HUDEP-2 (cell line): ENCODE measurements around the gene CDH26.

Experiments
- DNase-seq, 76 experiments: peaks; one replicate each; lab custom pipeline; 2025; ENCODE audit not compliant: unreplicated experiment in 76 of 76; lab: John Stamatoyannopoulos, UW

The CDH26 gene

DNA sequence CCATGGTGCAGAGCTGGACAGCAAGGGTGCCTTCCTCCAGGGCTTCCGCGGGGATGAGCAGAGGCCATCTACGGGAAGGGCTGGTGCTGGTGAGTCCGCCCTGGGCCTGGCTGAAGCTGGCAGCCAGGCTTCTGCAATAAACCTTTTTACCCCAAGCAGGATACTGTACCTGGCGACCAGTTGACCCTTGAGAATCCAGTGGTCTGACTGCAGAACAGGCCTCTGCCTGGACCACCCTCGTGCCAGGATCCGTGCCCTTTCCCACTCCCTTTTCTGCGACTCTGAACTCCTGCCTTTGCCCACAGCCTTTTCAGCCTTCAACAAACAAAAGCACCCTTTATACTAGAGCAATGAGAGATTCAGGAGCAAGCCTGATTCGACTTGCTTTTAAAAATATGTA lies 18.9 kb downstream of the CDH26 start:
- DNase-seq: no peak

DNA sequence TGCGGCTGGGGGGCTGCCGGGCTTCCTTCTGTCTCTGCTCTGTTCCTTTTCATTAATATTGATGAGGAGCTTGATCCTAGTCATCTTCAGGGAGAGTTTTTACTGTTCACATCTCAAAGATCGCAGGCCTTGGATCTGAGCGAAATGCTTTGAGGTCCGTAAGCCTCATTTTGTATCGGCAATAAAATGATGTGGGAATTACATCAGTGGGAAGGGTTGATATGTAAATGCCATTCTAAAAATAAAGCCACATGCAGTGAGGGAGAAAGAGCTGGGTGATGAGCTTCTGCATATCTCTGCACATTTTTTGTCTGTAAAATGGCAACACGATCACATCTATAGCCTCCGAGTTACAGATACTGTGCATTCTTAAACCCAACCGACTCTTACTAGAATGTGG lies 24.9 kb downstream of the CDH26 start:
- DNase-seq: no peak

DNA sequence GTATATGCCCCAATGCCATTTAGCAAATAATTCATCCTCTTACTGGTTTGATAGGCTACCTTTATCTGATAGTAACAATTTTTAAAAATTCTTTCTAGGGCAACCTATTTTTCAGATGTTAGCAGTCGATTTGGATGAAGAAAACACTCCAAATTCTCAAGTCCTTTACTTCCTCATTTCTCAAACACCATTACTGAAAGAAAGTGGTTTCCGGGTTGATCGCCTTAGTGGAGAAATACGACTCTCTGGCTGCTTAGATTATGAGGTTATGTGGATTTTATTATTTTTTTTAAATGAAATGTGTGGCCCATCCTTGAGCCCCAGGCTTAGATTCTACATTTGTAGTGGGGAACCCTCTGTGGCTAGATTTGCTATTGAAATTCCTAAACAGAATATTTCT lies 26.3 kb downstream of the CDH26 start:
- DNase-seq: no peak

DNA sequence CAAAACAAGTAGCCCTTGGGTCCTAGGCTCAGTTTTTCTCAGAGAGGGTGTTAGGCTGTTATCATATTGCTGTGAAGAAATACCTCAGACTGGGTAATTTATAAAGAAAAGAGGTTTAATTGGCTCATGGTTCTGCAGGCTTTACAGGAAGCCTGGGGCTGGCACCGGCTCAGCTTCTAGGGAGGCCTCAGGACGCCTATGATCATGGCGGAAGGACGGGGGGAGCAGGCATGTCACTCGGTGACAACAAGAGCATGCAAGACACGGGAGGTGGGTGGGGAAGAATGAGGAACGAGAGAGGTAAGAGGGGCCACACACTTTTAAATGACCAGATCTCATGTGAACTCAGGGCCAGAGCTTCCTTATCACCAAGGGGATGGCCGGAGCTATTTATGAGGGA lies 26.9 kb downstream of the CDH26 start:
- no peak for DNase-seq

DNA sequence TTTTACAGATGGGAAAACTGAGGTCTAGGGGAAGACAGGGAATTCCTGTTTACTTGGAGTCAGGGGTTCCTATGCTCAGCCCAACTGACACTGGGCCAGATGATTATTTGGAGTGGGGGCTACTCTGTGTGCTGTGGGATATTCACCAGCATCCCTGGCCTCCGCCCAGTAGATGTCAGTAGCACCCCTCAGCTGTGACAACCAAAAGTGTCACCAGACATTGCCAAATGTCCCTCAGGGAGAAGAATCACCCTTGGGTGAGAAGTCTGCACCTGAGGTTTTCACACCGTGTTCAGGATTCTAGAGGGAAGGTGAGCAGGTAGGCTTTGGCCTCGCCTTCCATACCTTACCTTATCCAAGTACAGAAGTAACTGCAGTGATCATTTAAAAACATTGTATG lies 27.6 kb downstream of the CDH26 start:
- DNase-seq: no peak

DNA sequence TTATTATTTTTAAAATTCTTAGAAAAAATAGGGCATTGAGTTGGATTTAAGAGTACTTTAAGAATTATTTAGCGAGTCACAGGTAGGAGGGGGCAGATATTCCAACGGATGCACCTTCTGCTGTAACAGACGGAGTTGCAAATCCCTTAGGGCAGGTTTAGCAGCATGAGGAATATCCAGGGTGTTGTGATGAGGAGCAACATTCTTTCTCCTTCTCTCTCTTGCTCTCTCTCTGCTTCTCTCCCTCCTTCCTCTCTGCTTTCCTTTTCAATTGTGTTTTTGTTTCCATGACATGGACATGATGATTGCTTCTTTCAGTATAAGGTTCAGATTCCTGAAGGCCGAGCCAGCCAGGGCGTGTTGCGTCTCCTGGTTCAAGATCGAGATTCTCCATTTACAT lies 28.9 kb downstream of the CDH26 start:
- no peak for DNase-seq

DNA sequence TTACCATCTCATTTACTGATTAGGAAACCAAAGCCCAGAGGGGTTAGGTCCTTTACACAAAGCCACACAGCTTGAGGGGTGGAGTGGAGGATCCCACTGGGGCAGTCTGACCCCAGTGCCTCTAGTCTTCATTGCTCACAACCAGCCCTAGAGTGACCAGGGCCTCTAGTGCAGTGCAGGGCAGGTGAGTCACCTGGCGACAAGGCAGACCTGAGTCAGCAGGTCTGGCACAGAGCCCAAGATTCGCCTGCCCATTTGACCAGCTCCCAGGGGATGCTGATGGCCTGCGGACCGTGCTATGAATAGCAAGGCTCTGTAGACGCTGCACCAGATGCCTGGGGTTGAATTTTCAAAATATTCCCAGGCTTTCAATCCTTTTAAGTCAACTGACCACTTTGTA lies 29.9 kb downstream of the CDH26 start:
- DNase-seq: no peak

DNA sequence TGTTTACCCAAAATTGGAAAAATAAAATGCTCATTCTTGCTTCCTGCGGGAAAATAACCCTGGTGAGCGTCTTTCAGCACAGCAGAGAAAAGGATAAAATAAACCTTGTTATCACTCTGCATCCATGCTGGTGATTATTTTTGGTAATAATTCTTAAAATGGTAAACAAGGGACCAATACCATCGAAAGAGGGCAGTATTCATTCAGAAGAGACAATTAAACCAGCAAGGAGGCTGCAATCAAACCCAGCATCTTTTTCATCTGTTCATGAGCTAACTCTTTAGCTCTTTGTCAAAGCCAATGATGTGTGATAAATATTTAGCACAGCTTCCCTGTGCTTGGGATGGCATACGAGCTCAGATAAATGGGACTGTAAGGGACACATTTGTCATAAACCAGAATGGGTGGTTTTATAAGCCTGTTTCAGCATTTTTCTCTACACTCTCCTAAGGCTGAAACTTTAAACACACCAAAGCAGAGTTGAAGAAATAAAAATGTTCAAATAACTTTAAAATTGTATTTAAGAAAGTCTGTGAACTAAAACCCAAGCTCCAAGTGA lies 34.4 kb downstream of the CDH26 start:
- peak in 1 of 76 experiments; percentile 3 for DNase-seq

DNA sequence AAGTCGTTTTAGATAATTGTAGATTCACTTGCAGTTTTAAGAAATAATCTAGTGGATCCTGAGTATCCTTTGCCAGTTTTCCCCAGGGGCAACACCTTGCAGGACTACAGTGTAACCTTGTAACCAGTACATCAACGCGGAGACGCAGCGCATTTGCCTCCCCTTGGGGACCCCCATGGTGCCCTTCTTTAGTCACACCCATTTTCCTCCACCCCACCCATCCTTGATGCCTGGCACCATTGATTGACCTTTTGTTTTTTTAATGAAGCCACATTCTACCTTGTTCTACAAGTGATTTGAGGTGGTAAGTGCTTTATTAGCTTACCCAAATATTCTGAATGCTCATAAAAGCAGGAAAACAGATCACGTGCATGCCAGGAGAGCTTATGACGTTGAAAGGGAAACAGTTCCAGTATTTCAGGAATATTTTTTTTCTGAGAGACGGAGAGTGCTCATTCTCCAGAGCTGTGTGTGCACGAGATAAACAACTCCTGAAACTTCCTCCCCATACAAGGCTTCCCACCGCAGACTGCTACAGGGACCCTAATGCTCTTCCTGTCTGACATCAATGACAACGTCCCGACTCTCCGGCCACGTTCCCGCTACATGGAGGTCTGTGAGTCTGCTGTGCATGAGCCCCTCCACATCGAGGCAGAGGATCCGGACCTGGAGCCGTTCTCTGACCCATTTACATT lies 35.7 kb downstream of the CDH26 start:
- no peak for DNase-seq

DNA sequence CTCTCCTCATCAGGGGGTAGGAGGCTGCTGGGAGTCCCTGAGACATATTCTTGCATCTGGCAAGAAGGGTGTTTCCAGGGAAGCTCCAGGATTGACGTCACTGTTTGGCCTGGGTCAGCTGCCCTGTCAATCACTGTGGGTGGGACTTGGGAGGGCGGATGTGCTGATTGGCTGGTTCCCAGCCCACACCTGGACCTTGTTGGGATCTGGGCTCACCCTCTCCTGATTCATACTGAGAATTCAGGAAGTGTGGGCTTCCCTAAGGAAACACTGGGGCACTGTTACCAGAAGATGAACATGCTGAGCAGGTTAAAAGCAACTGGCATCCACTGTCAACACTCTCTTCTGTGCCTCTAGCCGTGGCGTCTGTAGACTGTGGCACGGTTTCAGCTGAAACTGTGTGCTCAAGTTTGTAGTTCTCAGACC lies 36.5 kb downstream of the CDH26 start:
- no peak for DNase-seq

DNA sequence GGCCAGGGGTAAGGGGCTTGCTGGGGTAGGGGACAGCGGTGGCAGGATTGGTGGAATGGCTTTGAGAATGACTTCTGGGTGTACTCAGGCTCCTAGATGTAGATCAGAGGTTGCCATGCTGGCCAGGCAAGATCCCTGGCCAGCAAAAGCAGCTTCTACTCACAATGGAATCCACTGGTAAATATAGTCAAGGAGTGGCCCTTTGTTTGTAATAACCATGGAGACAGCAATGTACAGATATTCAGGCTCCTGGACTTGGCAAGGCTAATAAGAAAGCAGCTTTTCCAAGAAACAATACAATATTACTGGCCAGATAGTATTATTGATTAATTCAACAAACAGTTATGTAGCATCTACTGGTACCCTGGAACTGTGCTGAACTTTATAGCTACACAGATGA lies 37.9 kb downstream of the CDH26 start:
- no peak for DNase-seq

DNA sequence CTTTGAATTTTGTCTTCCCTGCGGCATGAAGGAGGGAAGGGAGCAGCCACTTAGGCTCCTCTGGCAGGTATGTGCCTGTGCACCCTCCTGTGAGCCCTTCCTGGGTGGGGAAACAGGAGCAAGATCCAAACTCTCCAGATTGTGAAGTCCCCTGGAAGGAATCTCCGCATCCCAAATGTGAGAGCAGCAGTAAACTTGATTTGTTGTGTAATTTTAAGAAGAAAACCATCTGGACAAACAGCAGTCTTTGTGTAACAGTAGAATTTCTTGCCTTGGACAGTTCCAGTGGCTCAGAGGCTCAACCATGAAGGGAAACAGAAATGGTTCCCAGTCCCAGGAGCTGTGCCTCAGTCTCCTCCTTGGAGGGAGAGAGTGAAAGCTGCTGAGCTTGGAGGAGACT lies 39.7 kb downstream of the CDH26 start:
- no peak for DNase-seq

DNA sequence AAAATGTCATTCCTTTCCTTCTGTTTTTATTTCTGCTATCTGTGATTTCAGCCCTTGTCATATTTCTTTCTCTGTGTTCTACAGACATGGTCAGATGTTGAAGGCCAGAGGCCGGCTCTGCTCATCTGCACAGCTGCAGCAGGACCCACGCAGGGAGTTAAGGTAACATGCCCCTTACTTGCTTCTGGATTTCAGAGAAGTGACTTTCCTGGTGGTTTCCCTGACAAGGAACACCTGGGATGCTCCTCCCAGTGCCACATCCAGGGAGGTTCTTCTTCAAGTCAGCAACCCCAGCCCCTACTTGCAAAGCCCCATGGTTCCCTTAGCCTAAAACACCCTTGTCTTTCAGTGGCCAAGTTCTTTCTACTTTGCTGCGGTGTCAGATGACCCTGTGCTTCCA lies 41.3 kb downstream of the CDH26 start:
- no peak for DNase-seq

DNA sequence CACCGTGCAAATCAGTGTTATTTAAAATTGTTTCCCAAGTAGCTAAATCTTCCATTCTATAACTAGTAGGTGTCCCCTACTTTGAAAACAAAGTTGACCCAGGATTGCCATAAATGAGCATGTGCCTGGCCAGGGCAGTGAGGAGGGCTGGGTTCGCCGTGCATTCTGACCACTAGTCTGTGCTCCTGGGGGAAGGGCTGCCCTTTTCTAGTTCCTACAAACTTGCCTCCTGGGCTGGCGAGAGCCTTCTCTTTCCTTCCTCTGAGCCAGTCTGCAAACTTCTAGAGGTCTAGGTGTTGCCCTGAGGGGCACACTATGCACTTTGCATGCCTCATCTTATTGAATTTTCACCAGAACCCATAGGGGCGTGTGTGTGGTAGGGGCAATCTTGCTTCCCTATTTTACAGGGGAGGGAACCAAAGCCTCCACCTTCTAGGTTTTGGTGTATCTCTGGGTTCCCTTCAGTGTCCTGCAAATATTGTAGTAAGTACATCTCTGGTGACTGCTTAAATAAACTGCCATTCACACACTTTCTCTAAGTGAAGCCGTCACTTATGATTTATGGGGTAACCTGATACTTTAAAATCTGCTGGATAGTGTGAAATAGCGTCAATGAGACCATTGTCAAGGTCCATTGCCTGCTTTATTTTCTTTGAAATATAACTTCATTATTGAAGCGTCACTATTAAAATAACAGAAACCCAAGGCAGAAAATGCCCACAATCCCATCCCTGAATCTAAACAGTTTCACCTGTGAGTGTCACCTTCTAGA lies 42.2 kb downstream of the CDH26 start:
- no peak for DNase-seq

DNA sequence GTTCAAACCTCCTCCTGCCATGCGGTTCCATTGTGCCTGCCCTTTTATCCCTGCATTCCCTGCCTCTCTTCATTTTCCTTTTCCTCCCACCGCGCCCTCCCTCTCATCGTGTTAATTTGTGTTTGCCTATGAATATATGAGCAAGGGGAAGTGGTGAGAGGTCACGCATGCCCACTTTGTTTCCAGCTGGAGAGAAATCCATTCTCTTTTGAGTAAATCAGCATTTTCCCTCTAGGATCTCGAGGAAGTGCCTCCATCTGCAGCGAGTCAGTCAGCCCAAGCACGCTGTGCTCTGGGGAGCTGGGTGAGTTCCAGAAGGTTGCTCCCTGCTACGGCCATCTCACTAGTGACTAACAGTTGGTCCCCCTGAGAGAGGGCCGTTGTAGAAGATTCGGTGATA lies 42.9 kb downstream of the CDH26 start:
- no peak for DNase-seq

DNA sequence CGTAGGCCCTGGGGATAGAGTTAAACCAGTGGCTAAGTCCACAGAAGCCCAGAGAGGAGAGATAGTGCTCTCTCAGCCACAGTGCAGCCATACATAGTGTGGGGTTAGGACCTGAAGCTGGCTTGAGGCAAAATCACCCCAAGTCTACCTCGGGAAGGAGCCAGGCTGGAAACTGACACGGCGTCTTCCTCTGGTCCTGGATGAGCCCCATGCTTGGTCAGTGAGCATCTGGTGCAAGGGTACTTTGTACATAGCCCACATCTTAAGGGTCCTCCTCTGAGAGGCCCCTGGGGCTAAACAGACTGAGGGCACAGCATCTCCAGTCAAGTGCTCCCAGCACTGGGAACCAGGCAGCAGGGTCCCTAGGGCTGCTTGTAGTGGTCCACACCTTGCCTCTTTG lies 45.6 kb downstream of the CDH26 start:
- no peak for DNase-seq

DNA sequence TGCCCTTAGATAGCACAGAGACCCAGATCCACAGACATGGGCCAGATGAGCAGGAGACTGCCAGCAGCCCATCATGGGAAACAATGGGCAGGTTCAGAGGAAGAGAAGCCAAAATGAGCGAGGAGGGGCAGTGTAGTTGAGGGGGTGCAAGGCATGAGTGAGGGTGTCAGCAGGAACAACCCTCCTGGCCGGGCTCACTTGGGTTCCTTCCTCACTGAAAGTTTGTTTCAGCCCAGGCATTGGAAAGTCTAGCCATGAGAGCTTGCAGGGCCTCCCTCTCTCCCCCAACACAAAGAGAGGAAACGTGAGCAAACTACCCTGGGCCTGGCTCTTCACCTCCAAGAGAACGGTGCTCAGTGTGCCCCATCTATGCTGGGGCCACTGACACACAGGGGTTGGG lies 48.0 kb downstream of the CDH26 start:
- no peak for DNase-seq

DNA sequence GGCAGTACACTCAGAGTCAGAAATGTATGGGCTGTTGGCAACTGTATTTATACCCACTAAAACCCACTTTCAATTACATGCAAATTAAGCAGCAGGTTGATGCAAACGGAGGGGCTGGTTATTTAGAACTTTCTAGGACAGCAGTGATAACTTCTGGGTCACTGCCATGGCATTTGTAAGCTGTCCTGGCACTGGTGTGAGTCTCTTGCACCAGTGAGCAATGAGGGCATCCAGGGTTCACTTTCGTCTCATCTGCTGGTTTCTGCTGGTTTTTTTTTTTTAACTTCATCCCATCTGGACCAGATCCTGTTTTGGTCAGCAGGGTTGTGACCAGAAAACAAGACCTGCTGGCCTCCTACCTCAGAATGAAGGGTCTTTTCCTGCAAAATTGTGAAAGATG lies 49.2 kb downstream of the CDH26 start:
- no peak for DNase-seq

DNA sequence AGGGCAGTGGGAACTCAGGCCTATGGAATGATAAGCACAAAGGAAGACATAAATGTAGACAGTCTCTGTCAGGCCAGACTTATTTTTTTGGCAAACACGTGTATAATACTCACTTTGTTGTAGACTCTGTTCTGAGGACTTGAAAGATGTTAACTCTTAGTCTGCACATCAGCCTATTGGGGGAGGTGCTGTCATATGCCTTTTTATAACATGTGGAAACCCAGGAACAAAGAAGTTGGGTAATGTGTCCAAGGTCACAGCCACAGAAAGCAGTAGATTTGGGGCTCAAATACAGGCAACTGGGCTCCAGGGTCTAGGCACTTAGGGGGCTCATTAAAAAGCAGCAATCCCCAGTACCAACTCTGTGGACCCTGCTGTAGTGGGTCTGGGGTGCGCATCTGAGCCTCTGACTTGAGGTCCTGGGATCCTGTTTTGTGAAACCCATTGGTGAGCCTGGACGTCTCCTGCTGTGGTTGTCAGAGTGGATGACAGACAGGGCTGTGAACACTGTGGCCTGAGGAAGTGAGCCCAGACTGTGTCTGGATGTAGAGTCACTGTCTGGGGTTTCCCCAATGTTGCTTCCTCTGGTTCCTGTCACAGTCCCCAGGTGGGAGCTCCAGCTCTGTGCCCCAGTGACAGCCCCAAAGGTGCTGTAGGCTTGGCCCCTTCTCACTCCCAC lies 50.0 kb downstream of the CDH26 start:
- DNase-seq: no peak

DNA sequence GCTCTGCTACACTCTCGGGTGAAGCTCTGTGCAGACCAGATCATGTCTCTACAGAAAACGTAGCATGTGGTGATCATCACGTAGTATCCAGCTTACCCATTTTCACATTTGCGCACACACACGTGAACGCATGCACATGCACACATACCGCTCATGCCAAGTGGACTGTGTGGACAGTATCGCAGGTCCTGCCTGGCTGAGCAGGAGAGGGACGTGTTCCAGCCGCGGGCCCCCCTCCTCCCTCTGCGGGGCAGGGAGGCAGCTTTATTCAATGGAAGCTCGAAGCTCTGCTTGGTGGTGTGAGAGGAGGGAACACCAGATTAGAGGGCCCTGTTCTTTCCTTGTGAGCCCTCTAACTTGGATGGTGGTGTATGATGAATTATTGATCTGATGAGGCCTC lies 51.1 kb downstream of the CDH26 start:
- no peak for DNase-seq

DNA sequence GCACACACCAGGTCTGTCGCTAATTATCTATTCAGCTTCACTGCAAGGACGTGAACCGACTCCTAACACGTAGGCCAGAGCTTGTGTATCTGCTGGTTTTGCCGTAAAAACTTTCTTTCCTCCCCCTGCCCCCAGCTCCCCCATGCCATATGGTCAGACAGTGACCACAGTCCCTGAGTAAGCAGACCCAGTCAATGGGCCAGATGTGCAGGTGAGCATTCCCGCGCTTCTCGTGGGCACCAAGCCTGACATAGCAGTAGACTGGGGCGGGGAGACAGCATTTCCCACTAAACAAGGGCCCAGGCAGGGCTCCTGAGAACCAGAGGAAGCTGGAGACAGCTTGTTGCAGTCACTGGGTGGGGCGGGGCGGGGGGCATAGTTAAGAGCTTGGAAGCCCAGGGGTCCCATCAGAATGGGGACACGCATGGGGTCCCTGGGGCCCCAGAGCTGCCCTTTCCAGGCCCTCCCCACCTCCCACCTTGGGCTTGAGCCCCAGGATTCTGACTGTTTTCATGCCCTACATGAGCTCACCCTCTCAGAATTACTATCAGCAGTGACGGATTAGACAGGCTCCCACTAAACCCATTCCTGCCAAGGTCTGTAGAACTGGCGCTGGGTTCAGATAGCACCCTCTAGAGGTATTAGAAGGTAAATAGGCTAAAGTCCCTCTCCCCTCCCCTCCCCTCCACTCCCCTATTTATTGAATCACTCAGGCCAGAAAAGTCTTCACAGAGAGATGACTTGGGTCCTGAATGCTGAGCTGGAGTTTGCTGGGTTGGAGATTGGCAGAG lies 51.8 kb downstream of the CDH26 start:
- no peak for DNase-seq
